Common myeloid progenitor, CD34-positive (primary cell): ENCODE measurements around the gene FTCD.

Experiments
- CTCF ChIA-PET: fragments of 350-600 bp; sonication (Branson Sonifier 250); formaldehyde crosslinking; loops from one replicate; lab custom pipeline; 2021; ENCODE audit warnings: antibody characterized with exemption; lab: Charles Lee
- POLR2A ChIA-PET: fragments of 350-600 bp; sonication (Branson Sonifier 250); formaldehyde crosslinking; loops from one replicate; lab custom pipeline; 2021; ENCODE audit warnings: antibody characterized with exemption; lab: Charles Lee
- DNase-seq, 3 donors: peaks; one replicate each; pipeline versions ENCODE4 v3.0.0 to v3.0.0-alpha.2; 2013
- H3K27ac ChIP-seq, 2 experiments: 1 replicate in 1 of 2; 2 replicates in 1 of 2; pipeline ENCODE4 v1.7.0; 2013; ENCODE audit warnings: inconsistent platforms in 2 of 2, low read length in 2 of 2, mild to moderate bottlenecking in 2 of 2, low read depth in 1 of 2, moderate library complexity in 1 of 2; ENCODE audit not compliant: severe bottlenecking in 2 of 2, insufficient read depth in 1 of 2, poor library complexity in 1 of 2
- H3K27me3 ChIP-seq, 5 experiments: replicated peaks in 2 of 5; 1 replicate in 3 of 5; 2 replicates in 2 of 5; pipeline versions ENCODE4 v1.6.1 to v1.7.0; 2013; ENCODE audit warnings: low read length in 4 of 5, mild to moderate bottlenecking in 2 of 5, moderate library complexity in 2 of 5, inconsistent platforms in 1 of 5; ENCODE audit not compliant: insufficient read depth in 5 of 5, control insufficient read depth in 4 of 5
- H3K36me3 ChIP-seq, 4 experiments: 1 replicate in 2 of 4; 2 replicates in 2 of 4; pipeline versions ENCODE4 v1.6.1 to v1.7.0; 2013; ENCODE audit warnings: low read length in 3 of 4, control low read depth in 1 of 4, mild to moderate bottlenecking in 1 of 4; ENCODE audit not compliant: control insufficient read depth in 4 of 4, insufficient read depth in 4 of 4
- H3K4me1 ChIP-seq, 4 experiments: 1 replicate in 3 of 4; 2 replicates in 1 of 4; pipeline versions ENCODE4 v1.6.1 to v1.7.1; 2013; ENCODE audit warnings: low read length in 3 of 4, mild to moderate bottlenecking in 3 of 4, control low read depth in 1 of 4, inconsistent platforms in 1 of 4, moderate library complexity in 1 of 4; ENCODE audit not compliant: control insufficient read depth in 4 of 4, insufficient read depth in 4 of 4; ENCODE audit errors: control extremely low read depth in 1 of 4
- H3K4me3 ChIP-seq, 7 experiments: 1 replicate in 4 of 7; 2 replicates in 3 of 7; pipeline versions ENCODE4 v1.5.1 to v1.7.0; 2013; ENCODE audit warnings: mild to moderate bottlenecking in 7 of 7, low read length in 6 of 7, moderate library complexity in 6 of 7, inconsistent platforms in 2 of 7, low read depth in 2 of 7, control low read depth in 1 of 7; ENCODE audit not compliant: insufficient read depth in 4 of 7, control insufficient read depth in 1 of 7; ENCODE audit errors: extremely low read depth in 1 of 7
- H3K9me3 ChIP-seq, 5 experiments: 1 replicate in 4 of 5; 2 replicates in 1 of 5; pipeline versions ENCODE4 v1.6.1 to v1.7.1; 2013; ENCODE audit warnings: low read length in 4 of 5, mild to moderate bottlenecking in 2 of 5, inconsistent platforms in 1 of 5, low read depth in 1 of 5, moderate library complexity in 1 of 5; ENCODE audit not compliant: control insufficient read depth in 4 of 5, insufficient read depth in 2 of 5; ENCODE audit errors: control extremely low read depth in 1 of 5
- WGBS: methylation state at CpG from one replicate; pipeline ENCODE4 v1.1.5; 2013; ENCODE audit not compliant: insufficient coverage; 5-methylcytosine and 5-hydroxymethylcytosine counted together

Gene FTCD

GRCh38 chr21:46135782-46136395 is 19.5 kb downstream of the FTCD start:
- peaks cover 0 to 8% (median 0%) of the 10 kb centered on the region in 5 experiments for H3K27me3 ChIP-seq
- DNase-seq: no peak
- H3K4me3 ChIP-seq: no peak overlapping the region
- ChIA-PET POLR2A (no interaction called here), CTCF (no interaction called here)
- no peaks in the 10 kb centered on the region for H3K4me1 ChIP-seq
- 90% methylated on average over 1 of the region's 7 CpGs for WGBS
- H3K36me3 ChIP-seq: no peaks in the 10 kb centered on the region
- H3K9me3 ChIP-seq: no peaks in the 10 kb centered on the region
- H3K27ac ChIP-seq: no peak overlapping the region

GRCh38 chr21:46131838-46132651 is 23.3 kb downstream of the FTCD start:
- WGBS: 96% methylated on average over 79 of the region's 85 CpGs
- H3K4me3 ChIP-seq: no peak overlapping the region
- H3K27me3 ChIP-seq: peaks cover 0 to 2% (median 0%) of the 10 kb centered on the region in 5 experiments
- no peaks in the 10 kb centered on the region for H3K36me3 ChIP-seq
- no peak for DNase-seq
- H3K27ac ChIP-seq: no peak overlapping the region
- POLR2A ChIA-PET: no interaction called here
- H3K9me3 ChIP-seq: no peaks in the 10 kb centered on the region
- H3K4me1 ChIP-seq: no peaks in the 10 kb centered on the region
- CTCF ChIA-PET: no interaction called here

GRCh38 chr21:46131588-46131837 is 23.9 kb downstream of the FTCD start:
- peaks cover 0 to 2% (median 0%) of the 10 kb centered on the region in 5 experiments for H3K27me3 ChIP-seq
- no peak overlapping the region for H3K4me3 ChIP-seq
- 93% methylated on average over 4 of the region's 4 CpGs for WGBS
- ChIA-PET POLR2A (interaction anchor here (0.6 kb wide), 1 partner anchor 389 kb away, joined by 3 read pairs; no protein-coding TSS in a partner anchor), CTCF (no interaction called here)
- H3K36me3 ChIP-seq: no peaks in the 10 kb centered on the region
- H3K9me3 ChIP-seq: no peaks in the 10 kb centered on the region
- DNase-seq: no peak
- no peaks in the 10 kb centered on the region for H3K4me1 ChIP-seq
- H3K27ac ChIP-seq: no peak overlapping the region

- no peaks in the 10 kb centered on the region for H3K36me3 ChIP-seq
- no peaks in the 10 kb centered on the region for H3K4me1 ChIP-seq
- no peak overlapping the region for H3K27ac ChIP-seq
- H3K27me3 ChIP-seq: peaks cover 0 to 2% (median 0%) of the 10 kb centered on the region in 5 experiments
- H3K9me3 ChIP-seq: no peaks in the 10 kb centered on the region
- 80% methylated on average over 19 of the region's 22 CpGs for WGBS
- CTCF ChIA-PET: no interaction called here
- POLR2A ChIA-PET: interaction anchor here (0.6 kb wide), 1 partner anchor 390 kb away, joined by 3 read pairs; no protein-coding TSS in a partner anchor
- no peak for DNase-seq
- no peak overlapping the region for H3K4me3 ChIP-seq
These were observed 24.4 kb downstream of the FTCD start for GRCh38 chr21:46130831-46131587.

- POLR2A ChIA-PET: no interaction called here
- CTCF ChIA-PET: interaction anchor here (0.6 kb wide), 1 partner anchor 161 kb away, joined by 3 read pairs; no protein-coding TSS in a partner anchor
These were observed 25.3 kb downstream of the FTCD start for GRCh38 chr21:46129846-46130651.

GRCh38 chr21:46128933-46129571 is 26.3 kb downstream of the FTCD start:
- DNase-seq: no peak
- no peak overlapping the region for H3K27ac ChIP-seq
- WGBS: 96% methylated on average over 45 of the region's 45 CpGs
- no peaks in the 10 kb centered on the region for H3K36me3 ChIP-seq
- no peak overlapping the region for H3K4me3 ChIP-seq
- no peaks in the 10 kb centered on the region for H3K9me3 ChIP-seq
- no peaks in the 10 kb centered on the region for H3K27me3 ChIP-seq
- CTCF ChIA-PET: interaction anchor here (0.6 to 1.4 kb wide), 3 partner anchors 14 to 160 kb away, joined by 3 read pairs; no protein-coding TSS in a partner anchor
- POLR2A ChIA-PET: no interaction called here
- no peaks in the 10 kb centered on the region for H3K4me1 ChIP-seq

More at GRCh38 chr21:46129846-46130651, 25.3 kb downstream of the FTCD start:
- H3K27me3 ChIP-seq: peaks cover 0 to 2% (median 0%) of the 10 kb centered on the region in 5 experiments
- no peak overlapping the region for H3K4me3 ChIP-seq
- no peaks in the 10 kb centered on the region for H3K4me1 ChIP-seq
- no peak overlapping the region for H3K27ac ChIP-seq
- 98% methylated on average over 18 of the region's 27 CpGs for WGBS
- DNase-seq: no peak
- H3K9me3 ChIP-seq: no peaks in the 10 kb centered on the region
- no peaks in the 10 kb centered on the region for H3K36me3 ChIP-seq
